ENCODE results near the gene ZFPL1. TPM values are rescaled to one million over a fixed set of nuclear protein-coding genes. Genes with fewer than 3 reads are reported as not detected.

ZFPL1 gene
- total RNA-seq, 2 donors from 2014 or later: 26.9 to 27.6 TPM

GRCh38 chr11:65134952-65135632 is 51.1 kb downstream of the ZFPL1 start:
- intact Hi-C loops (cut with DNase I): loop anchor here (5.0 kb wide), 1 partner anchor 47 kb away; the partner anchor contains the start of gene CAPN1 (in 2 of the 2)

GRCh38 chr11:65135633-65136145 is 51.7 kb downstream of the ZFPL1 start:
- no peak for DNase-seq (ENCODE audit: low spot score)
- intact Hi-C loops (cut with DNase I): loop anchor here in 1 of 2 donors (5.0 kb wide), 1 partner anchor 47 kb away; the partner anchor contains the start of gene CAPN1

More at GRCh38 chr11:65134952-65135632, 51.1 kb downstream of the ZFPL1 start:
- DNase-seq (ENCODE audit: low spot score): peak; percentile 94

- no peak for DNase-seq (ENCODE audit: low spot score)
- intact Hi-C loops (cut with DNase I): loop anchor here in 1 of 2 donors (5.0 kb wide), 1 partner anchor 46 kb away; the partner anchor contains the start of gene CAPN1
These were observed 52.6 kb downstream of the ZFPL1 start for GRCh38 chr11:65136515-65137096.

Small RNAs within 50 kb of the gene (microRNA-seq; reads per million reads assigned to microRNA genes)
- gene MIR6751 (ENCODE audit: borderline microRNAs expressed in 2 of 2): 0 reads per million in 2 donors

Other genes starting within 250 kb of the ZFPL1 start
- under 1 TPM; 0.37 to 0.38 TPM for gene CDC42BPG, start 239.6 kb upstream of the ZFPL1 start, total RNA-seq
- 100 to 1,000 TPM; 135 to 164 TPM for gene EHD1, start 205.6 kb upstream of the ZFPL1 start, total RNA-seq
- gene ATG2A, start 167.0 kb upstream of the ZFPL1 start, total RNA-seq: 10 to 100 TPM; 12.3 to 14.9 TPM
- 10 to 100 TPM; 17.5 to 30.7 TPM for gene PPP2R5B, start 159.5 kb upstream of the ZFPL1 start, total RNA-seq
- not detected for gene GPHA2, start 148.3 kb upstream of the ZFPL1 start, total RNA-seq
- gene MAJIN, start 112.1 kb upstream of the ZFPL1 start, total RNA-seq: not detected
- 1 to 10 TPM; 1.7 to 1.8 TPM for gene BATF2, start 87.3 kb upstream of the ZFPL1 start, total RNA-seq
- gene ARL2, start 70.1 kb upstream of the ZFPL1 start, total RNA-seq: 10 to 100 TPM; 81.9 to 88.2 TPM
- 10 to 100 TPM; 17.4 to 21.1 TPM for gene SNX15, start 56.8 kb upstream of the ZFPL1 start, total RNA-seq
- gene SAC3D1, start 43.0 kb upstream of the ZFPL1 start, total RNA-seq: 1 to 10 TPM; 5.5 to 5.8 TPM
- gene NAALADL1, start 25.7 kb upstream of the ZFPL1 start, total RNA-seq: 10 to 100 TPM; 15.4 to 18.6 TPM
- 1 to 10 TPM in 1 of 2 donors, under 1 TPM in 1; 0.67 to 1.6 TPM for gene CDCA5, start 182 bp upstream of the ZFPL1 start, total RNA-seq
- gene VPS51, start 12.0 kb downstream of the ZFPL1 start, total RNA-seq: 100 to 1,000 TPM; 103 to 107 TPM
- 1 to 10 TPM; 3.1 to 4.0 TPM for gene TM7SF2, start 27.6 kb downstream of the ZFPL1 start, total RNA-seq
- gene ZNHIT2, start 33.5 kb downstream of the ZFPL1 start, total RNA-seq: 1 to 10 TPM; 6.0 to 6.3 TPM
- gene FAU, start 37.9 kb downstream of the ZFPL1 start, total RNA-seq: 100 to 1,000 TPM; 725 to 753 TPM
- 10 to 100 TPM; 34.1 to 39.3 TPM for gene MRPL49, start 38.1 kb downstream of the ZFPL1 start, total RNA-seq
- gene SYVN1, start 50.3 kb downstream of the ZFPL1 start, total RNA-seq: 10 to 100 TPM; 52.7 to 57.0 TPM
- not detected for gene SPDYC, start 86.0 kb downstream of the ZFPL1 start, total RNA-seq
- 100 to 1,000 TPM; 142 to 144 TPM for gene CAPN1, start 97.7 kb downstream of the ZFPL1 start, total RNA-seq
- gene POLA2, start 177.7 kb downstream of the ZFPL1 start, total RNA-seq: 1 to 10 TPM; 6.0 to 6.1 TPM
- gene CDC42EP2, start 230.6 kb downstream of the ZFPL1 start, total RNA-seq: 10 to 100 TPM; 15.7 to 16.2 TPM
- 10 to 100 TPM; 38.2 to 55.6 TPM for gene DPF2, start 249.6 kb downstream of the ZFPL1 start, total RNA-seq

Measured in posterior vena cava (tissue), 2 donors.